GM12801 (cell line): Measurements from ENCODE around the gene ANXA2R.

Source experiments
- TF ChIP-seq, protein P1 (sequence below): IDR thresholded peaks from one replicate; pipeline ENCODE4 v1.5.1; 2011; ENCODE audit warnings: control low read depth; ENCODE audit not compliant: insufficient read length; ENCODE audit errors: extremely low read depth

Gene ANXA2R

DNA sequence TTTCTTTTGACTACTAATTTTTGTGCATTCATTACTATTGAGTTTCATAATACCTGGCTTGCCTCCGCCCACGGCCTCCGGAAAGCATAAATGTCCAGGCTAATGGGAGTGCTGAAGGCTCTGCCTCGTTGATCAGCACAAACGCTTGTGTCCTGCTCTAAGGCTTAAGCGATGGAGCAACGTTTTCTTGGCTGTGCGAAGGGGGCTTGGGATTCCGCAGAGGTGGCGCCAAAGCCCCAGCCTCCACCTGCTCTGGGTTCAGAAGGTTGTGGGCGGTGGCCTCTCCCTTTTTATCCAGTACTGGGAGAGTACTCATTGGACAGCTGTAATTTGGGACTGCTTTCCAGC is 19.7 kb downstream of the ANXA2R start:
- TF ChIP-seq, protein P1, sequence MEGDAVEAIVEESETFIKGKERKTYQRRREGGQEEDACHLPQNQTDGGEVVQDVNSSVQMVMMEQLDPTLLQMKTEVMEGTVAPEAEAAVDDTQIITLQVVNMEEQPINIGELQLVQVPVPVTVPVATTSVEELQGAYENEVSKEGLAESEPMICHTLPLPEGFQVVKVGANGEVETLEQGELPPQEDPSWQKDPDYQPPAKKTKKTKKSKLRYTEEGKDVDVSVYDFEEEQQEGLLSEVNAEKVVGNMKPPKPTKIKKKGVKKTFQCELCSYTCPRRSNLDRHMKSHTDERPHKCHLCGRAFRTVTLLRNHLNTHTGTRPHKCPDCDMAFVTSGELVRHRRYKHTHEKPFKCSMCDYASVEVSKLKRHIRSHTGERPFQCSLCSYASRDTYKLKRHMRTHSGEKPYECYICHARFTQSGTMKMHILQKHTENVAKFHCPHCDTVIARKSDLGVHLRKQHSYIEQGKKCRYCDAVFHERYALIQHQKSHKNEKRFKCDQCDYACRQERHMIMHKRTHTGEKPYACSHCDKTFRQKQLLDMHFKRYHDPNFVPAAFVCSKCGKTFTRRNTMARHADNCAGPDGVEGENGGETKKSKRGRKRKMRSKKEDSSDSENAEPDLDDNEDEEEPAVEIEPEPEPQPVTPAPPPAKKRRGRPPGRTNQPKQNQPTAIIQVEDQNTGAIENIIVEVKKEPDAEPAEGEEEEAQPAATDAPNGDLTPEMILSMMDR = no peak

DNA sequence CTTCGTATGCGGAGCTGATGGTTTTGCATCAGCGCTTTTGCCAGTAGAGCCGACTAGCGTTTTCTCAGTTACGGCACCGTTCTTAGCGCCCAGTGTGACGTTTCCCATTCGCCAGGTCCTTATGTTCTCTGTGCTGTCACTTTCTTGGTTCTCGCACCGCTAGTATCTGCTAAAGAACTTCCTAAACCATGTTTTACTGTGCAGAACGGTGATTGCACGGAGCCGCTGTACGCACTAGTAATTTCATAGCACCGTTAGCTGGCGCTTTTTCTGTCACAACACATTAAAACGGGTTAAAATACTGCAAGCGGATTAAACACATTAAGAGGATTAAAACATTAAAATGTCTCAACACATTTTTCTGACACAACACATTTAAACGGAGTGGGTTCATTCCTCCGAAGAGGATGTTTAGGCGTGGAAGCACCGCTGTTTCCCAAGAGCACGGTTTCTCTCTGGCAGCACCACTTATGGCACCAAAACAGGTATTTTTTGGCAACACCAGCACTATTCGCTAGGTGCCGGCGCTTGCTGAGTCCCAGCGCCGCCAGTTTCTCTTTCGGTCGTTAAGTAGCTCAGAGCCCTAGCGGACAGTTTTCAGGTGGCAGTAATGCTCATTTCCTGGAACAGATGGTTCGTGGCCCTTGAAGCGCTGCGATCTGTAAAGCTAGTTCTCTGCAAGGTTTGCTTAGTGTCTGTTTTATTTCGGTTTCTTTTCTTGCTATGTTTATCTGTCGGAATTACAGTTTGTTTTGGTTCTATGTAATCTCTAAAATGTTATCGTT is 20.3 kb downstream of the ANXA2R start:
- TF ChIP-seq, protein P1 = no peak

DNA sequence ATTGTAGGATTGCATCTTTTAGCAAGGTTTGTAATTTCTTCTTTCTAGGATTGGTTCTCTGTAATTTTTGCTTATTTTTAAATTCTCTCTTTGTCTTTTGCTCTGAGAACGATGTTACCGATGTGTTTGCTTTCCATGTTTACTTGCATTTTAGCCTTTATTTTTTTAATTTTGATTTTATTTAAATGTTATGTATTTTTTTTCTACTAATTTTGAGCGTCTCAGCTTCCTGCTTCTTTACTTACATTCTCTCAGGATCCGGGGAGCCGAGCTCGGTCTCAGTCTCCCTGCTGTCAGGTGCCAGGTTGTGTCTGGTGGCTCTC is 20.9 kb downstream of the ANXA2R start:
- TF ChIP-seq, protein P1 = no peak

DNA sequence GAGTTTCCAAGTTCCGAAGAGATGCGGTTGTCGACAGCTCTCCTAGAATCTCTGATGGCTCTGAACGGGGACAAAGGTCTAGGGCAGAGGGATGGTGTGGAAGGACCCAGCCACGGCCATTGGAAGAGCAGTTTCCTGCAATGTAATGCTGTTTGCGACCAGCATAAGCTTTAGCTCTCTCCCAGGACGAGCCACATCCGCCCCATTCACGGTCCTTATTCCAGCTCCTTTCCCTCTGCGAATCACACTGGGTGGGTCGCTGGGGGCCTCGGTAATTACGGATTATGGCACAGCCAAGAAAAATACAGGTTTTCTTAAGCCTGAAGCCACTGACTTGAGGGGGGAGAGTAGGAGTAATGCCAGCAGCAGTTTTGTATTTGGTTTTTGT is 22.7 kb downstream of the ANXA2R start:
- TF ChIP-seq, protein P1 = no peak

DNA sequence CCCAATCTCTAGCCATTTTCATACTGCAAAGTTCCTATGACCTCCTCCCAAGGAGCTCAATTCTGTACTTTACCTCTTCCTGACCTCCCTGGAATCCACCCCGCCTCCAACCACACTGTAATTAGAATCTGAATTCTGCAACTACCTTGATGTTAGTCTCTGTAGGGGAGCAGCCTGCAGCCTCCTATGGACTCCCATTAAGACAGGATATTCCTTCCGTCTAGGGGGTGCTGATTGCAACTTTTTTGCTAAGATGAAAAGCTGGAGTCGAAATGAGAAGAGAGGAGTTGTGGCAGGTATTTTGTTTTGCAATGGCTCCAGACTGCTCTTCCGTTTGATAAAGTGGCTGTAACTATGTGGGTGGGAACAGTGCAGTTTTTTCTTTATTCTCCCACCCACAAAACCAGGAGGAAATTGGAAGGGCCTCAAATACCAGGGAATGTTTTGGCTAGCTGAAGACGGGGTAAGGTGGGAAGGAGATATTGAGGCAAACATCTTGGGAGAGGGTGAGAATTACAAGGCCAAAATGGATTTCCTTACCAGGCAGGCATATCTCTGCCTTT is 23.8 kb downstream of the ANXA2R start:
- TF ChIP-seq, protein P1 = no peak

DNA sequence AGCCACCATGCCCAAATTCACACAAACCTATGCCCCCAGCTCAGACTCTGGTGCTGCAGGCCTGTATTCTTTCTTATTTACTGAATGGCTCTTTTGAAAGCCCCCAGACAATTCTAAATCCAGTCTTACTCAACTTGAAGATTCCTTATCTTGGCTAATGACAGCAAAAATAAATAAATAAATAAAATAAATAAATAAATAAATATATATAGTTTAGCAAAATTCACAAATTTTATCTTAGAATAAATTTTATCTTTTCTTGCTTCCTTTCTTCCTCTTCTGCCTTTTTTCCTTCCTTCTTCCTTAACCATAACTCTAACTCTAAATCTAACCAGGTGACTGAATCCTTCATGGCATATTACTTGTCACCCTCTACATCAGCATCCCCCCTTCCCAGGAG is 25.6 kb downstream of the ANXA2R start:
- TF ChIP-seq, protein P1 = no peak

DNA sequence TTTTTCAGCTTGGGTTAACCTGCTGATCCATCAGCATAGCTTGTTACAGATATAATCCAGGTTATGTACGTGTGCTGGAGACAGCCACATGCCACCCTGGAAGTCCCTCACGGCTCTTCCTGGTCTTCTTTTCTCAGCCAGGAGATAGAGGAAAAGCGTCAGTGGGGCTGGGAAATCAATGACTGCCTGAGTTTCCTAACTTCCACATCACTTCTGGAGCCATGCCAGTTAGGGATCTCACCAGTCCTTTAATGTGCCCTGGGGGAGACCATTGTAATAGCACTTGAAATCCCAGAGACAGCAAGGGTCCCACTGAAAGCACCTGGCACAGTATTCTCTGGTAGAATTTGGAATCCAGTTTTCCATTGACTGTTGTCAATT is 29.2 kb downstream of the ANXA2R start:
- TF ChIP-seq, protein P1 = no peak
